ENCODE data around the gene TAF11L8. TPM values are rescaled to one million over a fixed set of nuclear protein-coding genes. Genes with fewer than 3 reads are reported as not detected.
"Not testable (repeated sequence)": the region's sequence is repeated elsewhere in the genome, so short reads cannot be mapped to it uniquely, and the experiment has no call there.

The TAF11L8 gene
- total RNA-seq, result not detected
- not detected for polyA plus RNA-seq (ENCODE audit: insufficient read depth in 1 of 8, insufficient read length in 8 of 8, low replicate concordance in 1 of 8)
- long read RNA-seq, donor 1, result 0 reads
- long read RNA-seq, donor 2, result 0 reads
- long read RNA-seq, donor 3, result 0 reads
- long read RNA-seq, donor 4, result 0 reads
- long read RNA-seq, donor 5, result 0 reads
- long read RNA-seq, donor 6, result 0 reads
- long read RNA-seq, donor 7, result 0 reads
- long read RNA-seq, donor 8, result 0 reads
- long read RNA-seq, donor 9, result 0 reads
- long read RNA-seq, donor 10, result 0 reads
- long read RNA-seq, donor 11, result 0 reads

DNA sequence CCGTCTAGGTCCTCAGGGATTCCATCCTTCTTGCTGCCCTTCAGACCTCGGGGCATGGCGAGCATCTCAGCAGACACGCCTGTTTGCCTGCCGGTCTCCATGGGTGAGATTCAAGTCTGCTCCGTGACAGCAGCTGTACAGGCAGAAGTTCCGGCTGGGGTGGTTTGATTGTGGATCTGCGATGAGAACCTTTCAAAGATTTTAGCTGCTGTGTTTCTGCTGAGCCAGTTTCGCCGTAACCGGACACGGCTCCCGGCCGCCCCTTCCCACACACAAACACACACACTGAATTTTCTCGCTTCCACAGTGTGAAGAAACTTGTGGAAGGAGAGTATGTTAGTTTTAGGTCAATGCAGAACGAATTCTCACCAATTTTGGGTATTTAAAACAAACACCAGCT, at the start of gene TAF11L8:
TAF11L8 (minus strand) TSS at position 101 of the 400 bp plus-strand sequence.
- H3K36me3 ChIP-seq (ENCODE audit: control insufficient read depth, insufficient read depth, low read length); DNase-seq; H3K9me3 ChIP-seq (replicated peaks; ENCODE audit: control insufficient read depth, low read depth, low read length); H3K4me3 ChIP-seq (ENCODE audit: low read length); H3K27me3 ChIP-seq (ENCODE audit: control insufficient read depth, insufficient read depth, low read length); H3K4me1 ChIP-seq (ENCODE audit: control insufficient read depth, insufficient read depth, low read length); H3K27ac ChIP-seq (ENCODE audit: low read length): not testable (repeated sequence)
- WGBS (ENCODE audit: insufficient coverage), result no CpG with 5 or more reads among the region's 16 CpGs

DNA sequence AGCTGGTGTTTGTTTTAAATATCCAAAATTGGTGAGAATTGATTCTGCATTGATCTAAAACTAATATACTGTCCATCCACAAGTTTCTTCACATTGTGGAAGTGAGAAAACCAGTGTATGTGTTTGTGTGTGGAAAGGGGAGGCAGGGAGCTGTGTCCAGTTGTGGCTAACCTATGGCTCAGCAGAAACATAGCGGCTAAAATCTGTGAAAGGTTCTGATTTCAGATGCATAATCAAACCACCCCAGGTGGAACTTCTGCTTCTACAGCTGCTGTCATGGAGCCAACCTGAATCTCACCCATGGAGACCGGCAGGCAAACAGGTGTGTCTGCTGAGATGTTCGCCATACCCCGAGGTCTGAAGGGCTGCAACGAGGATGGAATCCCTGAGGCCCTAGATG, 43.4 kb upstream of the TAF11L8 start, which contains the start of gene TAF11L14:
TAF11L14 (plus strand) TSS at position 301 of the 400 bp plus-strand sequence.
- Histone ChIP-seq H3K9me3 (replicated peaks; ENCODE audit: control insufficient read depth, low read depth, low read length) (no peaks in the 10 kb centered on the region), H3K36me3 (ENCODE audit: control insufficient read depth, insufficient read depth, low read length) (no peaks in the 10 kb centered on the region), H3K27ac (ENCODE audit: low read length) (no peak within 1 kb of the TSS), H3K4me1 (ENCODE audit: control insufficient read depth, insufficient read depth, low read length) (no peaks in the 10 kb centered on the region), H3K4me3 (ENCODE audit: low read length) (no peak within 1 kb of the TSS), H3K27me3 (ENCODE audit: control insufficient read depth, insufficient read depth, low read length) (no peaks in the 10 kb centered on the region)
- WGBS (ENCODE audit: insufficient coverage), result 88% methylated on average over 3 of the region's 5 CpGs
- no peak for DNase-seq

DNA sequence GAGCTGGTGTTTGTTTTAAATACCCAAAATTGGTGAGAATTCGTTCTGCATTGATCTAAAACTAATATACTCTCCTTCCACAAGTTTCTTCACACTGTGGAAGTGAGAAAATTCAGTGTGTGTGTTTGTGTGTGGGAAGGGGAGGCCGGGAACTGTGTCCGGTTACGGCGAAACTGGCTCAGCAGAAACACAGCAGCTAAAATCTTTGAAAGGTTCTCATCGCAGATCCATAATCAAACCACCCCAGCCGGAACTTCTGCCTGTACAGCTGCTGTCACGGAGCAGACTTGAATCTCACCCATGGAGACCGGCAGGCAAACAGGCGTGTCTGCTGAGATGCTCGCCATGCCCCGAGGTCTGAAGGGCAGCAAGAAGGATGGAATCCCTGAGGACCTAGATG, 41.0 kb upstream of the TAF11L8 start, which contains the start of gene TAF11L13:
TAF11L13 (plus strand) TSS at position 301 of the 400 bp plus-strand sequence.
- not testable (repeated sequence) for H3K9me3 ChIP-seq (replicated peaks; ENCODE audit: control insufficient read depth, low read depth, low read length); H3K4me3 ChIP-seq (ENCODE audit: low read length); H3K27ac ChIP-seq (ENCODE audit: low read length); DNase-seq; H3K27me3 ChIP-seq (ENCODE audit: control insufficient read depth, insufficient read depth, low read length); H3K4me1 ChIP-seq (ENCODE audit: control insufficient read depth, insufficient read depth, low read length); H3K36me3 ChIP-seq (ENCODE audit: control insufficient read depth, insufficient read depth, low read length)
- 100% methylated on average over 1 of the region's 12 CpGs for WGBS (ENCODE audit: insufficient coverage)

DNA sequence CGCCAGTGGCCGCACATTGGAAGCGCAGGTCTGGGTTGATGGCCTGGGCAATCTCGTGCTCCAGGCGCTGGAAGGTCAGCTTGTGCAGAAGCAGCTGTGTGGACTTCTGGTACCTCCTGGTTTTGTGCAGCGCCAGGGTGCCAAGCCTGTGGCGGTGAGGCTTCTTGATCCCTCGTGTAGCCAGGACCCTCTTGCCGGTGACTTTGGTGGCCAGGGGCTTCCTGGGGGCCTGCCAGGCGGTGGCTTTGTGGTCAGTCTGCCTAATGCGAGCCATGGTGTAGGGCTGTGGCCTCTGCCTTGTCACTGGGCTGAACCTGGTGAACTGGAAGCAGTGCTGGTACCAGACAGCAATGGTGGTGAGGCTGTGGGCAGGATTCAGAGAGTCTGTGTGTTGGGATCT, 34.9 kb upstream of the TAF11L8 start:
- Histone ChIP-seq H3K9me3 (replicated peaks; ENCODE audit: control insufficient read depth, low read depth, low read length) (no peaks in the 10 kb centered on the region), H3K27me3 (ENCODE audit: control insufficient read depth, insufficient read depth, low read length) (no peaks in the 10 kb centered on the region), H3K4me1 (ENCODE audit: control insufficient read depth, insufficient read depth, low read length) (no peaks in the 10 kb centered on the region), H3K27ac (ENCODE audit: low read length) (no peak overlapping the region), H3K36me3 (ENCODE audit: control insufficient read depth, insufficient read depth, low read length) (no peaks in the 10 kb centered on the region), H3K4me3 (ENCODE audit: low read length) (no peak overlapping the region)
- 95% methylated on average over 11 of the region's 11 CpGs for WGBS (ENCODE audit: insufficient coverage)
- DNase-seq, result no peak

DNA sequence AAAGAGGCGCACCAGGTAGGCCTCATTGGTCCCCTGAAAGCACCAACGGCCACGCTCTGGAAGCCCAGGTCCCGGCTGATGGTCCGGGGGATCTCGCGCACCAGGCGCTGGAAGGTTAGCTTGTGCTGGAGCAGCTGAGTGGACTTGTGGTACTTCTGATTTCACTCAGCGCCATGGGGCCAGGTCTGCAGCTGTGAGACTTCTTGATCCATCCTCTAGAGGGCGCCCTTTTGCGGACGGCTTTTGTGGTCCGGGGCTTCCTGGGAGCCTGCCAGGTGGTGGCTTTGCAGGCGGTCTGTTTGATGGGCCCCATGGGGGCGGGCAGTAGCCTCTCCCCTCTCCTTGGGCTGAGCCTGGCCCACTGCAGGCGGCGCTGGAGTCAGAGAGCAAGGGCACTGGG, 29.9 kb upstream of the TAF11L8 start:
- Histone ChIP-seq H3K9me3 (replicated peaks; ENCODE audit: control insufficient read depth, low read depth, low read length) (no peaks in the 10 kb centered on the region), H3K4me1 (ENCODE audit: control insufficient read depth, insufficient read depth, low read length) (no peaks in the 10 kb centered on the region), H3K27me3 (ENCODE audit: control insufficient read depth, insufficient read depth, low read length) (no peaks in the 10 kb centered on the region), H3K27ac (ENCODE audit: low read length) (no peak overlapping the region), H3K4me3 (ENCODE audit: low read length) (no peak overlapping the region), H3K36me3 (ENCODE audit: control insufficient read depth, insufficient read depth, low read length) (no peaks in the 10 kb centered on the region)
- DNase-seq, result no peak
- 79% methylated on average over 15 of the region's 17 CpGs for WGBS (ENCODE audit: insufficient coverage)

DNA sequence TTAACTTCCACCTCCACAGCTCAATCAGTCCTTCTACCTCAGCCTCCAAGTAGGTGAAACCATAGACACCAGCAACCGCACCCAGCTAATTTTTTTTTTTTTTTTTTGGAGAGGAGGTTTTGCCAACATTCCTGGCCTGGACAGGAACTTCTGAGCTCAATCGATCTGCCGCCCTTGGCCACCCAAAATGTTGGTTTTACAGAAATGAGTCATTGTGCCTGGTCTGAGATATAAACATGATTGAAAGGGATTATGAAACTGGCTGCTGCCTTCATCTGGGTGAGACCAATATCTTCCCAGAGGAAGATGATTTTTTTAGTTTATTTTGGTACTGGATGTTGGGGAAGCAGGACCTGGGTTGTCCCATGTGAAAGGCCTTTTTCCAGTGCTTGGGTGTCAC, 28.6 kb upstream of the TAF11L8 start:
- Histone ChIP-seq H3K27ac (ENCODE audit: low read length) (no peak overlapping the region), H3K36me3 (ENCODE audit: control insufficient read depth, insufficient read depth, low read length) (no peaks in the 10 kb centered on the region), H3K4me1 (ENCODE audit: control insufficient read depth, insufficient read depth, low read length) (no peaks in the 10 kb centered on the region), H3K9me3 (replicated peaks; ENCODE audit: control insufficient read depth, low read depth, low read length) (peaks cover 2% of the 10 kb centered on the region), H3K4me3 (ENCODE audit: low read length) (no peak overlapping the region), H3K27me3 (ENCODE audit: control insufficient read depth, insufficient read depth, low read length) (no peaks in the 10 kb centered on the region)
- no peak for DNase-seq
- WGBS (ENCODE audit: insufficient coverage), result no CpG with 5 or more reads among the region's 3 CpGs

DNA sequence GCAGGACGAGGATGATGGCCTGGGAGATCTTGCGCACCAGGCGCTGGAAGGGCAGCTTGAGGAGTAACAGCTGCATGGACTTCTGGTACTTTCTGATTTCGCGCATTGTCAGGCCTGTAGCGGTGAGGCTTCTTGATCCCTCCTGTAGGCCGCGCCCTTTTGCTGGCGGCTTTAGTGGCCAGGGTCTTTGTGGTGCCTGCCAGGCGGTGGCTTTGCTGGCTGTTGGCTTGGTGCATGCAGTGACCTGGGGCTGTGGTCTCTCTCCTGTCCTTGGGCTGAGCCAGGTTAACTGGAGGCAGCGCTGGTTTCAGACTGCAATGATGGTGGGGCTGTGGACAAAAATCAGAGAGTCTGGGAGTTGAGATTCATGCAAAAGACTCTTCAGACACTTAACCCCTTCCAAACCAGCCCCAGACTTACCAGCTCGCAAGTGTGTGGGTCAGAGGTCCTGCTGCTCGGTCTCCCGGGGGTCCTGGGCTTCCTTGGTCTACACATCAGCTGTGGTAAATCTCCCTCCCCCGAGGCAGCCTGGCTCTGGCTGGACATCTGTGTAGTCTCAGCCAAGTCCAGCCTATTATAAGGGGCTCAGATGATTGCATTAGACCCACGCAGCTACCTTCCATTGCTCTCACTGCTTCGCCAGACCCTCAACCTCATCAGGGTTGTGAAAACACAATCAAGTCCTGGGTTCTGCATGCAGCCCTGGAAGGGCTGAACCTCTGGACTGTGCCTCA, 24.3 kb upstream of the TAF11L8 start:
- H3K27me3 ChIP-seq (ENCODE audit: control insufficient read depth, insufficient read depth, low read length), result no peaks in the 10 kb centered on the region
- H3K27ac ChIP-seq (ENCODE audit: low read length), result no peak overlapping the region
- peaks cover 2% of the 10 kb centered on the region for H3K9me3 ChIP-seq (replicated peaks; ENCODE audit: control insufficient read depth, low read depth, low read length)
- no peaks in the 10 kb centered on the region for H3K36me3 ChIP-seq (ENCODE audit: control insufficient read depth, insufficient read depth, low read length)
- WGBS (ENCODE audit: insufficient coverage), result 92% methylated on average over 11 of the region's 17 CpGs
- no peak overlapping the region for H3K4me3 ChIP-seq (ENCODE audit: low read length)
- no peak for DNase-seq
- no peaks in the 10 kb centered on the region for H3K4me1 ChIP-seq (ENCODE audit: control insufficient read depth, insufficient read depth, low read length)

DNA sequence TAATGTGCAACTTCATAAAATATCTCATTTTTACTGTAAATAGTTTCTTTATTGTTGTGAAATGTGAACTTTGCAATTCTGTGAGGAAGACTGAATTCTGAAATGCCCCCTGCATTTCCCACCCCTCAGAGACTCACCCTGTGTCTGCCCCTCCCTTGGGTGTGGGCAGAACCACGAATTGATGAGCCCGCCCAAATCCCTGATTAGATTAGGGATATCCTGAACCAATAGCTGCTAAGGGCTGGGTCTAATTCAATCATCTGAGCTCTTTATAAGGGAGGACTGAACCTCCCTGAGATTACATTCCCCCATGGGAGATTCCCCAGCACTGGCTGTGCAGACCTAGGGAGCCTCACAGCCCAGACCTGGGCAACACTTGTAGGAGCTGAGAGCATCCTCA, 19.3 kb upstream of the TAF11L8 start, which contains the start of gene TAF11L12:
TAF11L12 (plus strand) TSS at position 301 of the 400 bp plus-strand sequence.
- H3K9me3 ChIP-seq (replicated peaks; ENCODE audit: control insufficient read depth, low read depth, low read length); H3K4me3 ChIP-seq (ENCODE audit: low read length); H3K27me3 ChIP-seq (ENCODE audit: control insufficient read depth, insufficient read depth, low read length); H3K4me1 ChIP-seq (ENCODE audit: control insufficient read depth, insufficient read depth, low read length); DNase-seq; H3K27ac ChIP-seq (ENCODE audit: low read length); H3K36me3 ChIP-seq (ENCODE audit: control insufficient read depth, insufficient read depth, low read length): not testable (repeated sequence)
- WGBS (ENCODE audit: insufficient coverage), result no CpG with 5 or more reads among the region's 2 CpGs

DNA sequence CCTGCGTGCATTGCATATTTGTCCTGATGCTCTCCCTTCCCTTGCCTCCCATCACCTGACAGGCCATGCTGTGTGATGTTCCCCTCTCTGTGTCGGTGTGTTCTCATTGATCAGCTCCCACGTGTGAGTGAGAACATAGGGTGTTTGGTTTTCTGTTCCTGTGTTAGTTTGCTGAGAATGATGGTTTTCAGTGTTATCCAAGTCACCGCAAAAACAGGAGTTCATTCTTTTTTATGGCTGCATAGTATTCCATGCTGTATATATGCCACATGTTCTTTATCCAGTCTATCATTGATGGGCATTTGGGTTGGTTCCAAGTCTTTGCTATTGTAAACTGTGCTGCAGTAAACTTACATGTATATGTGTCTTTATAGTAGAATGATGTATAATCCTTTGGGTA, 16.7 kb upstream of the TAF11L8 start:
- H3K36me3 ChIP-seq (ENCODE audit: control insufficient read depth, insufficient read depth, low read length); H3K9me3 ChIP-seq (replicated peaks; ENCODE audit: control insufficient read depth, low read depth, low read length); H3K27ac ChIP-seq (ENCODE audit: low read length); DNase-seq; H3K4me1 ChIP-seq (ENCODE audit: control insufficient read depth, insufficient read depth, low read length); H3K27me3 ChIP-seq (ENCODE audit: control insufficient read depth, insufficient read depth, low read length); H3K4me3 ChIP-seq (ENCODE audit: low read length): not testable (repeated sequence)
- no CpG with 5 or more reads among the region's 4 CpGs for WGBS (ENCODE audit: insufficient coverage)

DNA sequence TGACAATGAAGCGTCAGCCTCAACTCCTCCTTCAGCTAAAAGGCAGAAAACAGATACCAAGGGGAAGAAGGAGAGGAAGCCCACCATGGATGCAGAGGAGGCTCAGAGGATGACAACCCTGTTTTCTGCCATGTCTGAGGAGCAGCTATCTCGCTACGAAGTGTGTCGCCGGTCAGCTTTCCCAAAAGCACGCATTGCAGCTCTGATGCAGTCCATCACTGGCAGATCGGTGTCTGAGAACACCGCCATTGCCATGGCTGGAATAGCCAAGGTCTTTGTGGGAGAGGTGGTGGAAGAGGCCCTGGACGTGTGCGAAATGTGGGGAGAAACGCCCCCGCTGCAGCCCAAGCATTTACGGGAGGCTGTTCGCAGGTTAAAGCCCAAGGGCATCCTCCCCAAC, 14.2 kb upstream of the TAF11L8 start:
- H3K36me3 ChIP-seq (ENCODE audit: control insufficient read depth, insufficient read depth, low read length), result no peaks in the 10 kb centered on the region
- no peaks in the 10 kb centered on the region for H3K27me3 ChIP-seq (ENCODE audit: control insufficient read depth, insufficient read depth, low read length)
- H3K9me3 ChIP-seq (replicated peaks; ENCODE audit: control insufficient read depth, low read depth, low read length), result no peaks in the 10 kb centered on the region
- H3K27ac ChIP-seq (ENCODE audit: low read length), result no peak overlapping the region
- H3K4me3 ChIP-seq (ENCODE audit: low read length), result no peak overlapping the region
- DNase-seq, result no peak
- H3K4me1 ChIP-seq (ENCODE audit: control insufficient read depth, insufficient read depth, low read length), result no peaks in the 10 kb centered on the region
- 90% methylated on average over 5 of the region's 14 CpGs for WGBS (ENCODE audit: insufficient coverage)

All from muscle of leg (tissue), 16 donors.